Measurements from ENCODE around the gene SMARCA2.

- TF ChIP-seq CTCF (IDR thresholded peaks at IDR 0.05): no peak
- TF ChIP-seq POLR2A (IDR thresholded peaks at IDR 0.05): no peak
- TF ChIP-seq POLR2AphosphoS5 (IDR thresholded peaks at IDR 0.05): peak in 1 of 3 donors; percentile 10
These were observed 36.2 kb upstream of the SMARCA2 start for GRCh38 chr9:1978941-1979340.
